SK-N-SH (cell line): Measurements from ENCODE around the gene PIK3IP1.

Source experiments
- FOXJ3 ChIP-seq: sonication (generic); formaldehyde crosslinking; IDR thresholded peaks from 2 replicates; pipeline ENCODE4 v1.5.1; 2020; ENCODE audit warnings: mild to moderate bottlenecking, missing genetic modification reagents
- GABPA ChIP-seq: IDR thresholded peaks from 2 replicates; pipeline ENCODE4 v1.4.0; 2012; ENCODE audit warnings: low read depth, mild to moderate bottlenecking
- MEF2A ChIP-seq: IDR thresholded peaks from 2 replicates; pipeline ENCODE4 v1.4.0; 2012; ENCODE audit warnings: low read depth, borderline replicate concordance
- POLR2AphosphoS5 ChIP-seq: IDR thresholded peaks from 2 replicates; pipeline ENCODE4 v1.6.1; 2012; ENCODE audit warnings: low read depth, low read length
- TF ChIP-seq, protein P1 (sequence below): fragments of 200-600 bp; sonication (generic); IDR thresholded peaks from 2 replicates; pipeline ENCODE4 v1.6.1; 2017; ENCODE audit warnings: antibody characterized with exemption, mild to moderate bottlenecking, moderate library complexity
- TF ChIP-seq, protein P2 (sequence below): IDR thresholded peaks from 2 replicates; pipeline ENCODE4 v1.4.0; 2012; ENCODE audit warnings: low read depth, borderline replicate concordance

DNA sequence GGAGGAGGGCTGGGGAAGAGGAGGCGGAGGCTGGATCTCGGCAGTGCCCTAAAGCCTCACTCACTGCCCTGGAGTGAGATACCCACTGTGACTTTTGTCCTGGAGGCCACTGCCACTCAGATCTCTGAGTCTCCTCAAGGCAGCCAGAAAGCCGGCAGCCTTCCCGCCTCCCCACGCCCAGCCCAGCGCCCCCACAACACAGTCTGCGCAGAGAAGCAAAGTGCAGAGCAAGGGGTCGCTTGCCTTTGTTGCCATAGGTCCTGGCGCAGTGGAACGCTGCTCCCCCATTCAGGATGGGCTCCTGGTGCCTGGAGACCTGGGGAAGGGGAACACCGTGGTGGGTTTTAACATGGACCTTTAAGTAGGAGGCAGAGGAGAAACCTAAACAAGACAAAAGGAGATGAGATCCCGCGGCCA lies 36.3 kb upstream of the PIK3IP1 start:
- TF ChIP-seq, protein P1, sequence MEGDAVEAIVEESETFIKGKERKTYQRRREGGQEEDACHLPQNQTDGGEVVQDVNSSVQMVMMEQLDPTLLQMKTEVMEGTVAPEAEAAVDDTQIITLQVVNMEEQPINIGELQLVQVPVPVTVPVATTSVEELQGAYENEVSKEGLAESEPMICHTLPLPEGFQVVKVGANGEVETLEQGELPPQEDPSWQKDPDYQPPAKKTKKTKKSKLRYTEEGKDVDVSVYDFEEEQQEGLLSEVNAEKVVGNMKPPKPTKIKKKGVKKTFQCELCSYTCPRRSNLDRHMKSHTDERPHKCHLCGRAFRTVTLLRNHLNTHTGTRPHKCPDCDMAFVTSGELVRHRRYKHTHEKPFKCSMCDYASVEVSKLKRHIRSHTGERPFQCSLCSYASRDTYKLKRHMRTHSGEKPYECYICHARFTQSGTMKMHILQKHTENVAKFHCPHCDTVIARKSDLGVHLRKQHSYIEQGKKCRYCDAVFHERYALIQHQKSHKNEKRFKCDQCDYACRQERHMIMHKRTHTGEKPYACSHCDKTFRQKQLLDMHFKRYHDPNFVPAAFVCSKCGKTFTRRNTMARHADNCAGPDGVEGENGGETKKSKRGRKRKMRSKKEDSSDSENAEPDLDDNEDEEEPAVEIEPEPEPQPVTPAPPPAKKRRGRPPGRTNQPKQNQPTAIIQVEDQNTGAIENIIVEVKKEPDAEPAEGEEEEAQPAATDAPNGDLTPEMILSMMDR = no peak
- TF ChIP-seq GABPA = no peak
- no peak for TF ChIP-seq POLR2AphosphoS5
- no peak for TF ChIP-seq MEF2A
- no peak for TF ChIP-seq FOXJ3
- TF ChIP-seq, protein P2, sequence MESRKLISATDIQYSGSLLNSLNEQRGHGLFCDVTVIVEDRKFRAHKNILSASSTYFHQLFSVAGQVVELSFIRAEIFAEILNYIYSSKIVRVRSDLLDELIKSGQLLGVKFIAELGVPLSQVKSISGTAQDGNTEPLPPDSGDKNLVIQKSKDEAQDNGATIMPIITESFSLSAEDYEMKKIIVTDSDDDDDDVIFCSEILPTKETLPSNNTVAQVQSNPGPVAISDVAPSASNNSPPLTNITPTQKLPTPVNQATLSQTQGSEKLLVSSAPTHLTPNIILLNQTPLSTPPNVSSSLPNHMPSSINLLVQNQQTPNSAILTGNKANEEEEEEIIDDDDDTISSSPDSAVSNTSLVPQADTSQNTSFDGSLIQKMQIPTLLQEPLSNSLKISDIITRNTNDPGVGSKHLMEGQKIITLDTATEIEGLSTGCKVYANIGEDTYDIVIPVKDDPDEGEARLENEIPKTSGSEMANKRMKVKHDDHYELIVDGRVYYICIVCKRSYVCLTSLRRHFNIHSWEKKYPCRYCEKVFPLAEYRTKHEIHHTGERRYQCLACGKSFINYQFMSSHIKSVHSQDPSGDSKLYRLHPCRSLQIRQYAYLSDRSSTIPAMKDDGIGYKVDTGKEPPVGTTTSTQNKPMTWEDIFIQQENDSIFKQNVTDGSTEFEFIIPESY = no peak
